GM18519 (cell line): Measurements from ENCODE around the gene MEIOSIN.

Experiments used
- ATAC-seq: cut with Tn5 transposase; IDR thresholded peaks from one replicate; pipeline ENCODE4 v1.9.1; 2021; ENCODE audit warnings: mild to moderate bottlenecking, moderate library complexity; ENCODE audit not compliant: unreplicated experiment, low FRiP score

MEIOSIN gene

GRCh38 chr19:45763691-45764294 lies 30.6 kb downstream of the MEIOSIN start:
- no peak for ATAC-seq

GRCh38 chr19:45764475-45764874 lies 31.2 kb downstream of the MEIOSIN start:
- ATAC-seq, result no peak

- ATAC-seq, result no peak
Measured at GRCh38 chr19:45764945-45765701, 31.9 kb downstream of the MEIOSIN start.

DNA sequence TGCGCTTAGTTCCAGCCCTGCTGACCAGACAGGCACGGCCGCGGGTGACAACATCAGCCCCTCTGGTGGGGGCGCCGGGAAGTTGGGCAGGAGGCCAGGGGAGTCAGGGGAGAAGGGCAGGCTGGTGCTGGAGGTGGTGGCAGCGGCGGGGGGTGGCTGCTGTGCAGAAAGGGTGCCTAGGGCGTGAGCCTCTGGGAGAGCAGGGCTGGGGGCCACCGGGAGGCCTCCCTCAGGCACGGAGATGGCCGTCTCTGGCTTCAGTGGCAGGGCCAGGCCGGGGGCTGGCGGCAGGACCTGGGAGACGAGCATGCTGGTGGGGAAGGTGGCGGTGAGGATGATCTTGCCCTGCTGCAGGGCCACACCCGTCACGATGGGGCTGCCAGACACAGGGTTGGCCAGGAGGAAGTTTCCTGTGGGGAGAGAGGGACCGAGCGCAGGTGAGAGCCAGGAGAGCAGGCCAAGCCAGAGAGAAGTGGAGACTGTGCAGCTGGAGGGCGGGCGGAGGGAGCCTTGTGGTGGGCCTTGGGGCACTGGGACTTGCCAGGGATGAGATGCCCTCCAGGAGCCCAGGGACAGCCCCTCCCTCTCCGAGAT lies 32.6 kb downstream of the MEIOSIN start:
- ATAC-seq, result no peak

GRCh38 chr19:45766296-45766868 lies 33.1 kb downstream of the MEIOSIN start:
- no peak for ATAC-seq

- no peak for ATAC-seq
Measured at GRCh38 chr19:45766869-45767346, 33.7 kb downstream of the MEIOSIN start.

GRCh38 chr19:45767410-45767880 lies 34.2 kb downstream of the MEIOSIN start:
- ATAC-seq, result no peak

DNA sequence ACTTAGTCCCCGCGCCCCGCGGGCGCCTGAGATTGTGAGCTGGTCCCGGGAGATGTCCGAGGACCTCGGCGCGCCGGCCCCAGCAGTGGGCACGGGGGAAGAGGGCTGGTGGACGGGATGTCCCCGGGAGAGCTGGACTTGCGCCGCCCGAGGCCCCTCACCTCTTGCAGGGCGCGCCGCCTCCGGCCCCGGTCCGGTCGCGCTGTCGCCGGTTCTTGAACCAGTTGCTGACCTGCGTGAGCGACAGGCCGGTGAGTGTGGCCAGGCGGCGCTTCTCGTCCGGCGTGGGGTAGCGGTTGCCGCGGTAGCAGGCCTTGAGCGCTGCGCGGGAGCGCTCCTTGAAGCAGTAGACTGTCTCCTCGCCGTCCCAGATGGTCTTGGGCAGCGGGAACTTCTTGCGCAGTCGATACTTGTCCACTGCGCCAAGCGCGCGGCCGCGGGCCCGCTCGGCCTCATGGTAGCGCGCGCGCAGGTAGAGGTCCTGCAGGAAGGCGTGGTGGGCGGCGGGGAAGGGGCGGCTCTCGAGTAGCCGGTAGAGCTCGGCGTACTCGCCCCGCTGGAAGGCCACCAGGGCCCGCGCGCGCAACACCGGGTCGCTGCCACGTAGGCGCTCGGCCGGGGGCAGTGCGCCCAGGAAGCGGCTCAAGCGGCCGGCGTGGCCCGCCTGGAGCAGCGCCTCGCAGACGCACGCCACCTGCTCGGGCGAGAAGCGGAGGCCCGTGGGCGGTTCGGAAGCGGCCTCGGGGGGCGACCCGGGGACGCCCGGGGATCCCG lies 34.8 kb downstream of the MEIOSIN start:
- ATAC-seq, result no peak

DNA sequence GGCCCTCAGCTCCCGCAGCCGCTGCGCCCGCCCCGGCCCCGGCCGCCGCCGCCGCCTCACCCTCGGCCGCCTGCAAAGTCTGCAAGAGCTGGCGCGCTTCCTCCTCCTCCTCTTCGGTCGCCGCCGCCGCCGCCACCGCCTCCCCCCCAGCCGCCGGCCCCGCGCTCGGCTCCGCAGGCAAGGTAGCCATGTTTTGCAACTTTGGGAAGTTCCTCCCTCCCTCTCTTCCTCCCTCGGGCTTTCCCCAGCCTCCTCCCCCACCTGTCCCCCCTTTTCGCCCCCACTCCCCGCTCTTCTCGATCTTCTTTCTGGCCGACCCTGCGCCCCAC lies 35.4 kb downstream of the MEIOSIN start:
- ATAC-seq, result no peak

DNA sequence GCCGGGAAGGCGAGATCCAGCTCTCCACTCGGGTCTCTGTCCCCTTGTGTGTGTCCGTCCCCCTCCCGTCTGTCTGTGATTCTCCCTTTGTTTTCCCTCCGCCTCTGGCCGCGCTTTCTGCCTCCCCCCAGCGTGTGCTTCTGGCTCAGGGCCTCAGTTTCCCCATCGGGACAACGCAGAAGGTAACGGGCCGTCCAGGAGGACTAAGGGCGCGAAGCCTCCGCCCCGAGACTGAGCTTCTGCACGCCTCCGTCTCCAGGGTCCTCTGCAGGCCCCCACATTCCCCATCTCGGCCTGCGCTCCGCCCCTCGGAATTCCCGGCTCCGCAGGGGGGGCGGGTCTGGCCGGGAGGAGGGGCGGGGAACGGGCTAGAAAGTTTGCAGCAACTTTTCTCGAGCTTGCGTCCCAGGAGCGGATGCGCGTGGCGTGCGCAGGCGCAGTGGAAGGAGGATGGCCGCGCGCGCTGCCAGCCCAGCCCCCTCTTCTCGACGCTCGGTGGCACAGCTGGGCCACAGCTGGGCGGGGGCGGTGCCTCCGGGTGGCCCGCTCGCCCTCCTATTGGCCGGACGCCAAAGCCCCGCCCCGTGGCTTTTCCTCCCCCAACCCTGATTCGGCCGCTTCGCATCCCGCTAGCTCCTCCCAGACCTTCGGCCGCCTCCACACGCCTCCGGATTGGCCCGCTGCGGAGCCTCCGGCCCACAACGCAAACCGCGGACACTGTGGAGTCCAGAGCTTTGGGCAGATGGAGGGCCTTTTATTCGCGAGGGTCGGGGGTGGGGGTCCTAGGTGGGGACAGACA lies 35.9 kb downstream of the MEIOSIN start, which contains the start of gene SIX5:
SIX5 (minus strand) TSS at position 269 of the 799 bp plus-strand sequence. CDS start 408 bp downstream, outside the sequence.
- ATAC-seq, result peak; percentile 52

DNA sequence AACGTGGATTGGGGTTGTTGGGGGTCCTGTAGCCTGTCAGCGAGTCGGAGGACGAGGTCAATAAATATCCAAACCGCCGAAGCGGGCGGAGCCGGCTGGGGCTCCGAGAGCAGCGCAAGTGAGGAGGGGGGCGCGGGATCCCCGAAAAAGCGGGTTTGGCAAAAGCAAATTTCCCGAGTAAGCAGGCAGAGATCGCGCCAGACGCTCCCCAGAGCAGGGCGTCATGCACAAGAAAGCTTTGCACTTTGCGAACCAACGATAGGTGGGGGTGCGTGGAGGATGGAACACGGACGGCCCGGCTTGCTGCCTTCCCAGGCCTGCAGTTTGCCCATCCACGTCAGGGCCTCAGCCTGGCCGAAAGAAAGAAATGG lies 36.6 kb downstream of the MEIOSIN start:
- ATAC-seq, result no peak

DNA sequence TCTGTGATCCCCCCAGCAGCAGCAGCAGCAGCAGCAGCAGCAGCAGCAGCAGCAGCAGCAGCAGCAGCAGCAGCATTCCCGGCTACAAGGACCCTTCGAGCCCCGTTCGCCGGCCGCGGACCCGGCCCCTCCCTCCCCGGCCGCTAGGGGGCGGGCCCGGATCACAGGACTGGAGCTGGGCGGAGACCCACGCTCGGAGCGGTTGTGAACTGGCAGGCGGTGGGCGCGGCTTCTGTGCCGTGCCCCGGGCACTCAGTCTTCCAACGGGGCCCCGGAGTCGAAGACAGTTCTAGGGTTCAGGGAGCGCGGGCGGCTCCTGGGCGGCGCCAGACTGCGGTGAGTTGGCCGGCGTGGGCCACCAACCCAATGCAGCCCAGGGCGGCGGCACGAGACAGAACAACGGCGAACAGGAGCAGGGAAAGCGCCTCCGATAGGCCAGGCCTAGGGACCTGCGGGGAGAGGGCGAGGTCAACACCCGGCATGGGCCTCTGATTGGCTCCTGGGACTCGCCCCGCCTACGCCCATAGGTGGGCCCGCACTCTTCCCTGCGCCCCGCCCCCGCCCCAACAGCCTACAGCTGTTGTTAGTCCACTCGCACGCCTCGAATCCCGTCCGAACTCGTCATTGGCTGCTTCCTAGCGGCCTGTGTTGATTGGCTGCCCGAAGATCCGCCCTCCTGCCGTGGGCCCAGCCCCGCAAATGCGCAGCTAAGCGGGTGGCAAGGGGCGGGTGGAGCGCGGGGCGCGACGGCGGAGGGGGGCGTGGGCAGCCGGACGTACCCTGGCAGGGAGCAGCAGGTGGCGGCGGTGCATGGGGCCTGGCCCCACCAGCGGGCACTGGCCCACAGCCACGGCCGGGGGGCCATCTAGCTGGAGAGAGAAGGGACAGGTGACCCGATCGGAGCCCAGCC lies 37.2 kb downstream of the MEIOSIN start:
- peak; percentile 31 for ATAC-seq

DNA sequence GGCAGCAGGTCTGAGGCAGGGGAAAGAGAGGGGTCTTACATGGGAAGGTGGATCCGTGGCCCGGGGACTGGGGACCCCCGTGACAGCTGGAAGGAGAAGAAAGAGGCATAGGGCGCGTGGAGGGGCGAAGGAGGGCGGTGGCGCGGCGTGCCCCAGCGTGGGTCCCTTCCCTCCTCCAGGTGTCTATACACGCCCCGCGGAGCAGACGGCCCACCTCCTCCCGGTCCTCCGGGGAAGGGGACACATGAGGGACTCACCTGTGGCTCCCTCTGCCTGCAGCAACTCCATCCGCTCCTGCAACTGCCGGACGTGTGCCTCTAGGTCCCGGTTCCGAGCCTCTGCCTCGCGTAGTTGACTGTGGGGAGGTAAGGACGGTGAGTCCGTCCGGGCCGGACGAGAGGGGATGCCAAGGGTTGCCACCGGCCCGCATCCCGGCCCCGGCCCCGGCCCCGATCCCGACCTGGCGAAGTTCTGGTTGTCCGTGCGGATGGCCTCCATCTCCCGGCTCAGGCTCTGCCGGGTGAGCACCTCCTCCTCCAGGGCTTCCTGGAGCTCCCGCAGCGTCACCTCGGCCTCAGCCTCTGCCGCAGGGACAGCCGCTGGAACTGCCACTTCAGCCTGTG lies 38.2 kb downstream of the MEIOSIN start:
- ATAC-seq, result no peak

DNA sequence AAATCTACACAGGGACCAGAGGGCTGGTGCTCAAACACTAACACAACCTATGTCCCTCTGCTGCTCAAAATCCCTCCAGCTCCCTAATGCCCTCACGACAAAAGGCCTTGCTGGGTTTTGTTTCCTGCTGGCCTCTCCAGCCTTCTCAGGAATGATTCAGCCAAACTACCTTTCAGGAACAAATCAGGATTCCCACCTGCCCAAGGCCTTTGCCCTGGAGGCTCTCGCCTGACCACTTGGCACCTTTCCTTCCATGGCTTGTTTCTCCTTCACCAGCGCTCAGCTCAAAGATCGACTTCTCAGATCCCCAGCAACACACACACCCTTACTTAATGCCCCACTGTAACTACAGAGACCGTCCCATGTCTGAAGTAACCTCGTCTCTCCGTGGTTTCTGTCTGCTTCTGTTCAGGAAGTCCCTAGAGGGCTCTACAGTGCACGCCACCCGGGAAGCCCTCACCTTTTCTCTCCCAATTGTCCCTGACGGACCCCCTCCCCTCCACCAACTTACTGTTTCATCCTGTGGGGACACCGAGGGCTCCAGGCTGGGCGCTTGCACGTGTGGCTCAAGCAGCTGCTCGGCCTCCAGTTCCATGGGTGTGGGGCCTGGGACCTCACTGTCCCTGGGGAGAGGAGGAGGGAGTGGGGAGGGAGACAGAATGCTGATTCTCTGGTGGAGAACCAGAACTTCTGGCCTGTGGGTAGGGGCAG lies 39.0 kb downstream of the MEIOSIN start:
- ATAC-seq, result no peak

DNA sequence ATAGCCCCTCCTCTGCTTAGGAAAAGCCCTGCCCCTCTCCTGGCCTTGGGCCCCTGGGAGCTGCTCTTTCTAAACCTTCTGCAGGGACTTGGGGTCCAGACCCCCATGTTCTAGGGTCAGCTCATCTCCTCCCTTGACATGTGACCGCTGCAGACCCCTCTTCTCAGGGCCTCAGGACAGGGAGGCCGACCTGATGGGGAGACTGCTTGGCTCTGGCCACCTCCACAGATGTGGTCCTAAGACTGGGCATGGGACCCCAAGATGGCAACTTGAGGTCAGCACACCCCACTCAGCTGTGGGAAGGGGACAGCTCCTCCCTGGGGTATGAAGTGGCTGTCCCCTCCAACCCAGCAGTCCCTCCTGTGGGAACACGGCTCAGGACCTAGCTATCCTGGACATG lies 39.7 kb downstream of the MEIOSIN start:
- no peak for ATAC-seq

- no peak for ATAC-seq
Measured at GRCh38 chr19:45773384-45773783, 40.1 kb downstream of the MEIOSIN start.

DNA sequence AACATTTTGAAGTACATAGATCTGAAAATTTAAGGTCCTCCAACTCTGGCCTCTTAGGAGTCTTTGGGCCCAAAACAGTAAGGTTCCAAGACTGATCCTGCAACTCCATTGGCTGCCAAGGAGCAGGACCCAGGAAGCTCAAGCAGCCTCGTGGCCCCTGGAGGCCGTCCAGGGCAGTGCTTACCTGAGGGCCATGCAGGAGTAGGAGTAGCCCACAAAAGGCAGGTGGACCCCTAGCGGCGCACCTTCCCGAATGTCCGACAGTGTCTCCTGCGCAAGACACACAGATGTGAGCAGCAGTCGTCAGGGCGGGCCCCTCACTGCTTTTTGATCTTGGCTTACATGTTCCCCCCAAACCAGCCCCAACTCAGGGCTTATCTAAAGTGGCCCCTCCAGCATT lies 41.5 kb downstream of the MEIOSIN start:
- no peak for ATAC-seq
